ENCODE measurements around the gene COL18A1. TPM values are rescaled to one million over a fixed set of nuclear protein-coding genes. Genes with fewer than 3 reads are reported as not detected.
"Not testable (repeated sequence)": the region's sequence is repeated elsewhere in the genome, so short reads cannot be mapped to it uniquely, and the experiment has no call there.

The COL18A1 gene
- polyA plus RNA-seq, 4 donors = 2.2 to 34.3 (median 16.5) TPM

GRCh38 chr21:45558044-45558721 lies 153.2 kb downstream of the COL18A1 start:
- no peaks in the 10 kb centered on the region for H3K36me3 ChIP-seq (ENCODE audit: control insufficient read depth in 3 of 3, insufficient read depth in 2 of 3, low read depth in 1 of 3, low read length in 3 of 3)
- WGBS, 3 donors = 85% methylated on average over 26 of the region's 26 CpGs
- DNase-seq (no peak), FAIRE-seq (no peak)
- peaks cover 0 to 4% (median 0%) of the 10 kb centered on the region in 3 donors for H3K27me3 ChIP-seq (ENCODE audit: control insufficient read depth in 3 of 3, insufficient read depth in 3 of 3, low read length in 3 of 3)
- no peak overlapping the region for H3K27ac ChIP-seq (ENCODE audit: low read depth in 1 of 3, low read length in 2 of 3)
- H3K9me3 ChIP-seq (ENCODE audit: control insufficient read depth in 2 of 2, insufficient read depth in 1 of 2, low read depth in 1 of 2, low read length in 1 of 2) = no peaks in the 10 kb centered on the region
- no peaks in the 10 kb centered on the region for H3K4me1 ChIP-seq (ENCODE audit: control insufficient read depth in 3 of 3, insufficient read depth in 2 of 3, low read depth in 1 of 3, low read length in 2 of 3)
- no peak overlapping the region for H3K4me3 ChIP-seq (ENCODE audit: low read depth in 1 of 3, low read length in 3 of 3)

GRCh38 chr21:45559216-45560105 lies 154.5 kb downstream of the COL18A1 start:
- Histone ChIP-seq H3K9me3 (ENCODE audit: control insufficient read depth in 2 of 2, insufficient read depth in 1 of 2, low read depth in 1 of 2, low read length in 1 of 2) (no peaks in the 10 kb centered on the region), H3K27ac (ENCODE audit: low read depth in 1 of 3, low read length in 2 of 3) (no peak overlapping the region), H3K4me1 (ENCODE audit: control insufficient read depth in 3 of 3, insufficient read depth in 2 of 3, low read depth in 1 of 3, low read length in 2 of 3) (no peaks in the 10 kb centered on the region), H3K4me3 (ENCODE audit: low read depth in 1 of 3, low read length in 3 of 3) (no peak overlapping the region), H3K27me3 (ENCODE audit: control insufficient read depth in 3 of 3, insufficient read depth in 3 of 3, low read length in 3 of 3) (peaks cover 0 to 4% (median 0%) of the 10 kb centered on the region in 3 donors), H3K36me3 (ENCODE audit: control insufficient read depth in 3 of 3, insufficient read depth in 2 of 3, low read depth in 1 of 3, low read length in 3 of 3) (no peaks in the 10 kb centered on the region)
- WGBS, 3 donors = 80 to 84% (median 82%) methylated on average over 29 of the region's 29 CpGs
- FAIRE-seq = no peak
- no peak for DNase-seq

- H3K4me3 ChIP-seq (ENCODE audit: low read depth in 1 of 3, low read length in 3 of 3) = no peak overlapping the region
- H3K36me3 ChIP-seq (ENCODE audit: control insufficient read depth in 3 of 3, insufficient read depth in 2 of 3, low read depth in 1 of 3, low read length in 3 of 3) = no peaks in the 10 kb centered on the region
- peaks cover 0 to 4% (median 0%) of the 10 kb centered on the region in 3 donors for H3K27me3 ChIP-seq (ENCODE audit: control insufficient read depth in 3 of 3, insufficient read depth in 3 of 3, low read length in 3 of 3)
- DNase-seq (no peak), FAIRE-seq (no peak)
- WGBS, 3 donors = 76 to 81% (median 76%) methylated on average over 29 to 30 of the region's 30 CpGs
- no peak overlapping the region for H3K27ac ChIP-seq (ENCODE audit: low read depth in 1 of 3, low read length in 2 of 3)
- H3K9me3 ChIP-seq (ENCODE audit: control insufficient read depth in 2 of 2, insufficient read depth in 1 of 2, low read depth in 1 of 2, low read length in 1 of 2) = no peaks in the 10 kb centered on the region
- H3K4me1 ChIP-seq (ENCODE audit: control insufficient read depth in 3 of 3, insufficient read depth in 2 of 3, low read depth in 1 of 3, low read length in 2 of 3) = no peaks in the 10 kb centered on the region
Measured at GRCh38 chr21:45560106-45561021, 155.4 kb downstream of the COL18A1 start.

- not testable (repeated sequence) for H3K9me3 ChIP-seq (ENCODE audit: control insufficient read depth in 2 of 2, insufficient read depth in 1 of 2, low read depth in 1 of 2, low read length in 1 of 2); H3K36me3 ChIP-seq (ENCODE audit: control insufficient read depth in 3 of 3, insufficient read depth in 2 of 3, low read depth in 1 of 3, low read length in 3 of 3); H3K27me3 ChIP-seq (ENCODE audit: control insufficient read depth in 3 of 3, insufficient read depth in 3 of 3, low read length in 3 of 3); H3K4me3 ChIP-seq (ENCODE audit: low read depth in 1 of 3, low read length in 3 of 3); H3K4me1 ChIP-seq (ENCODE audit: control insufficient read depth in 3 of 3, insufficient read depth in 2 of 3, low read depth in 1 of 3, low read length in 2 of 3); DNase-seq; FAIRE-seq; H3K27ac ChIP-seq (ENCODE audit: low read depth in 1 of 3, low read length in 2 of 3)
- 86 to 89% (median 88%) methylated on average over 8 of the region's 8 CpGs for WGBS, 3 donors
Measured at GRCh38 chr21:45561241-45561640, 156.3 kb downstream of the COL18A1 start.

GRCh38 chr21:45562402-45562801 lies 157.4 kb downstream of the COL18A1 start:
- no peaks in the 10 kb centered on the region for H3K36me3 ChIP-seq (ENCODE audit: control insufficient read depth in 3 of 3, insufficient read depth in 2 of 3, low read depth in 1 of 3, low read length in 3 of 3)
- 53 to 70% (median 62%) methylated on average over 10 of the region's 10 CpGs for WGBS, 3 donors
- H3K9me3 ChIP-seq (ENCODE audit: control insufficient read depth in 2 of 2, insufficient read depth in 1 of 2, low read depth in 1 of 2, low read length in 1 of 2) = no peaks in the 10 kb centered on the region
- H3K27me3 ChIP-seq (ENCODE audit: control insufficient read depth in 3 of 3, insufficient read depth in 3 of 3, low read length in 3 of 3) = peaks cover 0 to 4% (median 0%) of the 10 kb centered on the region in 3 donors
- DNase-seq (no peak), FAIRE-seq (no peak)
- H3K4me1 ChIP-seq (ENCODE audit: control insufficient read depth in 3 of 3, insufficient read depth in 2 of 3, low read depth in 1 of 3, low read length in 2 of 3) = no peaks in the 10 kb centered on the region
- H3K27ac ChIP-seq (ENCODE audit: low read depth in 1 of 3, low read length in 2 of 3) = peak overlapping the region in 1 of 3 donors; percentile 4
- H3K4me3 ChIP-seq (ENCODE audit: low read depth in 1 of 3, low read length in 3 of 3) = no peak overlapping the region

GRCh38 chr21:45562965-45563364 lies 158.0 kb downstream of the COL18A1 start:
- peaks cover 0 to 7% (median 0%) of the 10 kb centered on the region in 3 donors for H3K27me3 ChIP-seq (ENCODE audit: control insufficient read depth in 3 of 3, insufficient read depth in 3 of 3, low read length in 3 of 3)
- H3K4me3 ChIP-seq (ENCODE audit: low read depth in 1 of 3, low read length in 3 of 3) = no peak overlapping the region
- DNase-seq = no peak
- H3K9me3 ChIP-seq (ENCODE audit: control insufficient read depth in 2 of 2, insufficient read depth in 1 of 2, low read depth in 1 of 2, low read length in 1 of 2) = no peaks in the 10 kb centered on the region
- no peaks in the 10 kb centered on the region for H3K4me1 ChIP-seq (ENCODE audit: control insufficient read depth in 3 of 3, insufficient read depth in 2 of 3, low read depth in 1 of 3, low read length in 2 of 3)
- no peaks in the 10 kb centered on the region for H3K36me3 ChIP-seq (ENCODE audit: control insufficient read depth in 3 of 3, insufficient read depth in 2 of 3, low read depth in 1 of 3, low read length in 3 of 3)
- WGBS, 3 donors = 51 to 64% (median 62%) methylated on average over 6 of the region's 6 CpGs
- FAIRE-seq = no peak
- peak overlapping the region in 1 of 3 donors; percentile 4 for H3K27ac ChIP-seq (ENCODE audit: low read depth in 1 of 3, low read length in 2 of 3)

All from small intestine (tissue), 7 donors.